ENCODE data around the gene CNTFR.
A peak's percentile ranks its signal among the peaks of the same experiment; 100 is the strongest.

The CNTFR gene

DNA sequence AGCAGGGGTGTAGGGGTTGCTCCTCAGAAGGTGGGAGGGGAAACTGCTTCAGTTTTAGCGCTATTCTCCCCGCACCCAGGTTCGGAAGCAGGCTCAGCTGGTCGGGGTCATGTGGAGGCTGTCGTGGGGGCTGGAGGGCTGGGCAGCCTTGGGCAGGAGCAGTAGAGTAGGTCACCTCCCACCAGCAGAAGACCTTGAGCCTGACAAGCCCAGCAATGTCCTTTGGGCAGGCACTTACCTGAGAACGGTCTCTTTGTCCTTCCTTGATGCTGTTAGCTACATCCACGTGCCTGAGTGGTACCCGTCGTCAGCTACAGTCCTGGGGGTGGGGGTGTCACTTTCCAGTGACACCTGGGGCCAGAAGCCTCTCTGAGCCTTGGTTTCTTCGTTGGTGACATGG, 87.1 kb downstream of the CNTFR start:
- Mint-ChIP-seq H3K27me3 (ENCODE audit: low read depth, poor library complexity) (peaks cover 43% of the 10 kb centered on the region), H3K9me3 (no peaks in the 10 kb centered on the region), H3K4me1 (no peaks in the 10 kb centered on the region), H3K27ac (no peak overlapping the region), H3K4me3 (no peak overlapping the region), H3K36me3 (ENCODE audit: low read depth) (no peaks in the 10 kb centered on the region)
- no peak for DNase-seq
- TF ChIP-seq, protein P1, sequence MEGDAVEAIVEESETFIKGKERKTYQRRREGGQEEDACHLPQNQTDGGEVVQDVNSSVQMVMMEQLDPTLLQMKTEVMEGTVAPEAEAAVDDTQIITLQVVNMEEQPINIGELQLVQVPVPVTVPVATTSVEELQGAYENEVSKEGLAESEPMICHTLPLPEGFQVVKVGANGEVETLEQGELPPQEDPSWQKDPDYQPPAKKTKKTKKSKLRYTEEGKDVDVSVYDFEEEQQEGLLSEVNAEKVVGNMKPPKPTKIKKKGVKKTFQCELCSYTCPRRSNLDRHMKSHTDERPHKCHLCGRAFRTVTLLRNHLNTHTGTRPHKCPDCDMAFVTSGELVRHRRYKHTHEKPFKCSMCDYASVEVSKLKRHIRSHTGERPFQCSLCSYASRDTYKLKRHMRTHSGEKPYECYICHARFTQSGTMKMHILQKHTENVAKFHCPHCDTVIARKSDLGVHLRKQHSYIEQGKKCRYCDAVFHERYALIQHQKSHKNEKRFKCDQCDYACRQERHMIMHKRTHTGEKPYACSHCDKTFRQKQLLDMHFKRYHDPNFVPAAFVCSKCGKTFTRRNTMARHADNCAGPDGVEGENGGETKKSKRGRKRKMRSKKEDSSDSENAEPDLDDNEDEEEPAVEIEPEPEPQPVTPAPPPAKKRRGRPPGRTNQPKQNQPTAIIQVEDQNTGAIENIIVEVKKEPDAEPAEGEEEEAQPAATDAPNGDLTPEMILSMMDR (IDR thresholded peaks at IDR 0.05), result no peak

DNA sequence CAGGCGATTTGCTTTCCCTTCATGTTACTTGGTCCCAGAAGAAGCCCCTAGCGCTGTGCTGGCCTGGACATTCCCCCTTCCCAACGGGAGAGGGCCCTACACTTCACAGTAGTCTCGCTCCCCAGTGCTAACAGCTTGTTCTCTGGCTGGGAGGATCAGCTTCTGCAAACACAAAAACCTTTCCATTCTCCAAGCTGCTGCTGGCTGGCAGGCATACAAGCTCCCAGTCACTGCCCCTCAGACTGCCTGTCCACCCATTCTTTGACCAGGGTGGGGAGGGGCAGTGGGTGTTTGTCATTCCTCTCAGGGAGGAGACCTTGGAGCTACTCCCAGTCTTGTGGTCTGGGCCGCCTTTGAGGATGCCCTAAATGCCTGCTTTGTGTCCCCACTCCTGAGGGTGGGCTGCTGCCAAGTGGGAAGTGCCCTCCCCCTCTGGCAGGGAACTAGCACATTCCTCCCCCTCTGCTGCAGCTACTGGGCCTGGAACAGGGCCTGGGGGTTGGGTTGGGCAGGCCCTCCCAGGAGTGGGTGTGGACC, 87.6 kb downstream of the CNTFR start:
- H3K4me1 Mint-ChIP-seq, result no peaks in the 10 kb centered on the region
- no peaks in the 10 kb centered on the region for H3K36me3 Mint-ChIP-seq (ENCODE audit: low read depth)
- TF ChIP-seq, protein P1 (IDR thresholded peaks at IDR 0.05), result peak; percentile 27
- no peaks in the 10 kb centered on the region for H3K9me3 Mint-ChIP-seq
- H3K4me3 Mint-ChIP-seq, result no peak overlapping the region
- H3K27me3 Mint-ChIP-seq (ENCODE audit: low read depth, poor library complexity), result peaks cover 46% of the 10 kb centered on the region
- no peak for DNase-seq
- H3K27ac Mint-ChIP-seq, result no peak overlapping the region
